Pancreas (tissue), 10 donors: ENCODE results near the gene ALDH18A1. TPM values are rescaled to one million over a fixed set of nuclear protein-coding genes. Genes with fewer than 3 reads are reported as not detected.
A peak's percentile ranks its signal among the peaks of the same experiment; 100 is the strongest.

Experiments
- ATAC-seq, 4 donors: fragments of 200-7000 bp; cut with Tn5 transposase; one replicate each; pipeline versions ENCODE4 v1.8.0 to v1.9.1; 2020; ENCODE audit warnings: mild to moderate bottlenecking in 4 of 4, moderate library complexity in 4 of 4
- DNase-seq, 6 donors: peaks; one replicate each; pipeline ENCODE4 v3.0.0-alpha.2; 2020
- FAIRE-seq: peaks from 2 replicates; lab custom pipeline; 2012; peaks lifted over from hg19 to GRCh38; lab: Jason Lieb, UNC
- H3K27ac ChIP-seq, 4 donors: fragments of 200-600 bp; sonication (generic); 1 replicate in 3 of 4; 2 replicates in 1 of 4; pipeline versions ENCODE4 v1.5.0 to v1.8.0; 2020
- H3K27me3 ChIP-seq, 4 donors: fragments of 200-600 bp; one replicate each; pipeline ENCODE4 v1.8.0; 2021
- H3K36me3 ChIP-seq, 3 donors: fragments of 200-600 bp; sonication (generic) in 1 of 3; one replicate each; pipeline versions ENCODE4 v1.5.0 to v1.8.0; 2020 to 2021
- H3K4me1 ChIP-seq, 3 donors: fragments of 200-600 bp; one replicate each; pipeline ENCODE4 v1.8.0; 2021
- H3K4me3 ChIP-seq, 4 donors: fragments of 200-600 bp; sonication (generic) in 2 of 4; one replicate each; pipeline versions ENCODE4 v1.5.0 to v1.8.0; 2020 to 2021
- H3K9me3 ChIP-seq, 4 donors: fragments of 200-600 bp; one replicate each; pipeline ENCODE4 v1.8.0; 2021
- WGBS, 2 donors: extraction: QIAGEN DNeasy Blood & Tissue Kit; methylation state at CpG; one replicate each; pipeline ENCODE4 v1.1.7; 2013; 5-methylcytosine and 5-hydroxymethylcytosine counted together
- intact Hi-C, 3 donors: fragments of 100-400 bp; cut with DNase I; formaldehyde crosslinking; loops; one replicate each; pipeline versions ENCODE4 v1.11.1 to v1.14.2; 2022
- polyA plus RNA-seq, 2 donors: library from polyadenylated mRNA; stranded (reverse); fragments of 200-250 nt; gene quantifications; one replicate each; pipeline ENCODE4 v1.2.3, GENCODE V29; 2013
- total RNA-seq, 6 donors: library from RNA; stranded (reverse); fragmentation: NEBNext Ultra II Directional in 4 of 6; extraction: Animal tissue kit (Norgen Biotek cat#: 25700) in 4 of 6; gene quantifications; one replicate each; pipeline versions ENCODE4 v1.2.1 to v1.2.4, GENCODE V29; 2021 to 2023
- TF ChIP-seq, protein P1 (sequence below), 4 donors: fragments of 200-600 bp; sonication (generic) in 3 of 4; IDR thresholded peaks; one replicate each; pipeline versions ENCODE4 v1.5.0 to v1.8.0; 2021; ENCODE audit warnings: antibody characterized with exemption in 4 of 4
- donor health status: healthy with polysubstance abuse.
- donor health status: DM: no; HTN: no; CAD: no; lungs with moderate emphysema.
- donor health status: DM: no; HTN: no; CAD: no.
- donor health status: control.
- donor health status: control.
- donor health status: Bipolar disorder and iron deficiency.
- donor health status: DM: yes; HTN: yes; CAD: no.
- donor health status: DM: no; HTN: no; CAD: no.
- donor health status: DM: no; HTN: no; CAD: no.
- donor health status: DM: yes; HTN: yes; CAD: no.

The ALDH18A1 gene
- total and polyA plus RNA-seq, 8 donors, result 22.0 to 68.4 (median 49.0) TPM

DNA sequence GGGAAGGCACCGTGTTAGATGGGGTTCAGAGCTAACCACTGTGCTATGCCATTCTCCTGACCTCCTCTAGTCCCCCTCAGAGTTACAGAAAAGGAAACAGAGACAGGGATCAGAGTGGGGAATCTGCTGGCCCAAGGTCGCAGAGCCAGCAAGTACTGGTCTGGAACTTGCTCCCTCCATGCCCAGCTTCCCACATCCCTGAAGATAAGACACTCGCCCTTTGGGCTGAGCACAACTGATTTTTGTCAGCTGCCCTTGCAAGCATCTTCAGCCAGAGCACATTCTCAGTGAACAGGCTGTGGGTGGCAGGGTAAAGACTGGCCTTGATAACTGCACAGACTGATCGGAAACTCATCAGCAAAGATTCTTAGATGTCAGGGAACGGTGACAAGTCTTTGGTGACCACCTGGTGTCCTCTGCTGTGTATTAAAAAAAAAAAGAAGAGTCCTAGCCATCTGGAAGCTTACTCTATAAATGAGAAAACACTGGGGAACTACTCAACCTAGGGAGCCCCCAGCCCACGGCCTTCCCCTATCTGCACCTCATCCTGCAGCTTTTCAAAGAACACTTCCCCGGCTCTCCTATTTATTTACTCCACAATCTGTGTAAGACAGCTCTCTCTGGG is 94.1 kb downstream of the ALDH18A1 start:
- FAIRE-seq, result no peak
- intact Hi-C loops, result no loop called here
- no peak for DNase-seq

DNA sequence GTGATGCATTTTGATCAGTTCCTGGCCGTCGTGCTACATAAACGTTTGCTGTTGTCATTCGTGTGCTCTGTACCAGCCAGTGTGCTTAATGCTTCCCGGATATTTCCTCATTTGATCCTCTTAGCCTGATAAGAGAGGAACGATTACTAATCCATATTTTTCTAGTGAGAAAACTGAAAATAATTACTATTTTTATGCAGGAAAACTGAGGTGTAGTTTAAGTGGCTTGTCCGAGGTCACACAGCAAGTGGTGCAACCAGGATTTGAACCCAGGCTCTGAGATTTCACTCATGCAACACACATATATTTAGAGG is 94.7 kb downstream of the ALDH18A1 start:
- TF ChIP-seq, protein P1, sequence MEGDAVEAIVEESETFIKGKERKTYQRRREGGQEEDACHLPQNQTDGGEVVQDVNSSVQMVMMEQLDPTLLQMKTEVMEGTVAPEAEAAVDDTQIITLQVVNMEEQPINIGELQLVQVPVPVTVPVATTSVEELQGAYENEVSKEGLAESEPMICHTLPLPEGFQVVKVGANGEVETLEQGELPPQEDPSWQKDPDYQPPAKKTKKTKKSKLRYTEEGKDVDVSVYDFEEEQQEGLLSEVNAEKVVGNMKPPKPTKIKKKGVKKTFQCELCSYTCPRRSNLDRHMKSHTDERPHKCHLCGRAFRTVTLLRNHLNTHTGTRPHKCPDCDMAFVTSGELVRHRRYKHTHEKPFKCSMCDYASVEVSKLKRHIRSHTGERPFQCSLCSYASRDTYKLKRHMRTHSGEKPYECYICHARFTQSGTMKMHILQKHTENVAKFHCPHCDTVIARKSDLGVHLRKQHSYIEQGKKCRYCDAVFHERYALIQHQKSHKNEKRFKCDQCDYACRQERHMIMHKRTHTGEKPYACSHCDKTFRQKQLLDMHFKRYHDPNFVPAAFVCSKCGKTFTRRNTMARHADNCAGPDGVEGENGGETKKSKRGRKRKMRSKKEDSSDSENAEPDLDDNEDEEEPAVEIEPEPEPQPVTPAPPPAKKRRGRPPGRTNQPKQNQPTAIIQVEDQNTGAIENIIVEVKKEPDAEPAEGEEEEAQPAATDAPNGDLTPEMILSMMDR (IDR thresholded peaks at IDR 0.05), result no peak
- intact Hi-C loops, result no loop called here
- H3K9me3 ChIP-seq, result no peaks in the 10 kb centered on the region
- no peaks in the 10 kb centered on the region for H3K36me3 ChIP-seq
- H3K27me3 ChIP-seq, result no peaks in the 10 kb centered on the region
- no peak for FAIRE-seq
- WGBS, 2 donors, result 34 to 35% methylated on average over 7 of the region's 7 CpGs
- DNase-seq, result no peak
- ATAC-seq, result no peak
- H3K4me1 ChIP-seq, result peaks cover 0 to 7% (median 0%) of the 10 kb centered on the region in 3 donors
- peak overlapping the region in 2 of 4 donors; percentile 81 to 90 for H3K27ac ChIP-seq
- peak overlapping the region in 3 of 4 donors; percentile 33 to 81 (median 78) for H3K4me3 ChIP-seq

More for the DNA sequence above, 94.1 kb downstream of the ALDH18A1 start:
- peaks cover 0 to 7% (median 0%) of the 10 kb centered on the region in 3 donors for H3K4me1 ChIP-seq
- no peak overlapping the region for H3K27ac ChIP-seq
- H3K36me3 ChIP-seq, result no peaks in the 10 kb centered on the region
- TF ChIP-seq, protein P1 (IDR thresholded peaks at IDR 0.05), result no peak
- H3K4me3 ChIP-seq, result no peak overlapping the region
- no peak for ATAC-seq
- no peaks in the 10 kb centered on the region for H3K9me3 ChIP-seq
- H3K27me3 ChIP-seq, result no peaks in the 10 kb centered on the region
- 56 to 61% methylated on average over 7 of the region's 7 CpGs for WGBS, 2 donors

DNA sequence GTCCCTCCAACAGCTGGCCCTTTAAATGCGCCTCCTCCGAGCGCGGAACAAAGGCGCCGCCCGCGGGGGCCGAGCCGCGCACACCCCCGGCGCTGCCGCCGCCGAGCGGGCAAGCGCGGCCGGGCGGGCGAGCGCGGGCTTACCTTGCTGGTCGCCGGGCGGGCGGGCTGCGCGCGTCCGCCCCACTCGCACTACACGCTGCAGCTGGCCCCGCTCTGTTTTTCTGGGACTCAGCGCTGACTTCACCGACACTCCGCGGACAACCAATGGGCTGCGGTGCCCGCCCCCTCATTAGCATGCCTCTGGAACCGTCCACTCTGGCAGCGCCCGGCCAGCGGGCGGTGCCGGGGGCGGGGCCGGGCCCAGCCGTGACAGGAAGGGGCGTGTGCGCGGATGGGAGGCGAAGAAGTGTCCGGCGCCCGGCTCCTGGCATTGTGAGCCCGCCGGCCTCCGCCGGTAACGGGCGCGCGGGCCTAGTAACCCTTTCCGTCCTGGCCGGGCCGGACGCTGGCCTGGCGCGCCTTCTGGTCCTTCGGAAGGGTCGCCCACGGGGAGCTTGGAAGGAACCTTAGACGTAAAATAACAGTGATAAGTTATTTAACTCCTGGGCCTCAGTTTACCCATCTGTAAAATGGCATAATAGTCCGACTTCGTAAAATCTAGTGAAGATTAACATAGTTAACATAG is 95.2 kb downstream of the ALDH18A1 start, which contains the start of gene SORBS1:
SORBS1 (minus strand) TSS at position 195 of the 687 bp plus-strand sequence. CDS start 120,236 bp downstream, outside the sequence.
- DNase-seq, result peak; percentile 95 to 98 (median 96)
- Histone ChIP-seq H3K9me3 (no peaks in the 10 kb centered on the region), H3K36me3 (no peaks in the 10 kb centered on the region), H3K27me3 (no peaks in the 10 kb centered on the region), H3K4me1 (peaks cover 0 to 7% (median 0%) of the 10 kb centered on the region in 3 donors), H3K4me3 (peak within 1 kb of the TSS; percentile 71 to 81 (median 78)), H3K27ac (peak within 1 kb of the TSS; percentile 64 to 90 (median 76))
- no peak for FAIRE-seq
- intact Hi-C loops, result no loop called here
- 0 to 1% methylated on average over 74 to 77 of the region's 77 CpGs for WGBS, 2 donors
- TF ChIP-seq, protein P1 (IDR thresholded peaks at IDR 0.05), result no peak
- peak; percentile 98 to 99 (median 98) for ATAC-seq

DNA sequence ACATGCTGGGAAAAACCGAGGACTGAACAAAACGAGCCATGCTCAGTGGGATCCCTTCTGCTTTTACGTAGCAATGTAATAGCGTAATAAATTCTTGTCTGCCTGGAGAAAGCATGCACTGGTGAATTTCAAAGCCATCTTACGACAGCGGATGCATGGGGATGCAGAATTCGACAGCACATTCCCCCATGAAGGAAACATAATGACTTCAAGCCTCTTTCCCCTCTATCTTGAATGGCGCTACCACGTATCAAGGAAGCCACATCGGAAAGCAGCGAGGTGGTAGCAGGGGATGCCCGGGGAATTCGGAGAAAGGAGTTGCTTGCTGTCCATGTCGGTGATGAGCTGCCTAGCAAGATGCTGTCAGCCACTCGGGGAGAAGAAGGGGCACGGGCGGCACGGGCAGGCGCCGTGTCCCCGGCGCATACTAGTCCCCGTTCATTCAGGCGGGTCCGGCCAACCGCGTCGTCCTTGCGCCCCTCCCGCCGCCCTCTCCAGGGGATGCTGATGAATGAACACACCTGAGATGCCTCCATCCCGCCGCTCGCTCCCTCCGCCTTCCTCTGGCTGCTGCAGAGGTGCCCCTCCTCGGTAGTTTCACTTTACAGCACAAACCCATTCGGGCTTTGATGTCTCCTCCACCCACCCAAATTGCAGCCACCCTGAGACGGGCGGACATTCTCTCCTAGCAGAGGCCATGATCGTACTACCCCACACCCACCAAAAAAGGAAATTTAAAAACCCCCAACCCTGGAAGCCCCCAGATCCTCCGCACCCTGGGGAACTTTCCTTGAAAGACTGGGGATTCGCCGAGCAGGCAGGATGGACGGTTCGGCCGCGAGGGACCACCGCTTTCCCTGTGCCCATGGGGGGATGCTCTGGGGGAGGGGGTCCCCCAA is 96.0 kb downstream of the ALDH18A1 start:
- intact Hi-C loops, result no loop called here
- FAIRE-seq, result no peak

More for the DNA sequence above, 96.0 kb downstream of the ALDH18A1 start:
- H3K4me1 ChIP-seq, result peaks cover 0 to 7% (median 0%) of the 10 kb centered on the region in 3 donors
- peak overlapping the region; percentile 64 to 90 (median 76) for H3K27ac ChIP-seq
- TF ChIP-seq, protein P1 (IDR thresholded peaks at IDR 0.05), result no peak
- 2 to 7% methylated on average over 42 to 48 of the region's 48 CpGs for WGBS, 2 donors
- ATAC-seq (peak; percentile 20 to 58 (median 52)), DNase-seq (peak; percentile 56 to 85 (median 67))
- H3K36me3 ChIP-seq, result no peaks in the 10 kb centered on the region
- no peaks in the 10 kb centered on the region for H3K9me3 ChIP-seq
- no peaks in the 10 kb centered on the region for H3K27me3 ChIP-seq
- H3K4me3 ChIP-seq, result peak overlapping the region; percentile 71 to 81 (median 78)
